HG03175 (cell line): ENCODE results near the gene FCHSD2.

Experiments
- ATAC-seq: cut with Tn5 transposase; IDR thresholded peaks from one replicate; pipeline ENCODE4 v1.9.1; 2021; ENCODE audit warnings: mild to moderate bottlenecking, moderate library complexity; ENCODE audit not compliant: unreplicated experiment

FCHSD2 gene

DNA sequence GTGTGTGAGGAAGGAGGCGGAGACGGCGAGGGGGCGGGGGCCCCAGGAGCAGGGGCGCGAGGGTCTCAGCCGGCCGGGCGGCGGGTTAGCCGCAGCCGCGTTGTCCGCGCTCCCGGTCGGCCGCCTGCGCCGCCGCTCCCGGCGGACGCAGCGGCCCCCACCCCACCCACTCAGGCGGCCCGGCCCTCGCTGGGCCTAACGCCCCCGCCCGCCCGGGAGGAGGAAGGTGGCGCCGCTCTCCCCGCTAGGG lies at the start of gene FCHSD2:
FCHSD2 (minus strand) TSS at position 191 of the 250 bp plus-strand sequence. CDS start 441 bp downstream, outside the sequence.
- ATAC-seq, result no peak

- ATAC-seq, result no peak
Measured at GRCh38 chr11:73191151-73191550, 49.0 kb upstream of the FCHSD2 start.

DNA sequence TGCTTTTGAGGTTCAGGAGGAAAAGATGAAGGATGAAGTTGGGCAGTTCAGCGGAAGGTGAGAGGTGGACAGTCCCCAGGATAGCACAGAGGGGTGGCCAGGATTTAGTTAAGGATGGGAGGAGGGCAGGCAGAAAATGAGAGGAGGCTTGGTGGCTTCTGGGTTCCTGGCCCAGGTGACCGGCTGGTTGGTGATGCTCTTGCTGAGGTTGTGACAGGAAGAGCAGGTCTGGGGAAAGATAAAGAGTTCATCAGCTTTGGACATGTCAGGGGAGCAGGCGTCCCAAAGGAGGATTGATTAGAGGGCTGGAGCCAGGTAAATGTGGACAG lies 48.4 kb upstream of the FCHSD2 start:
- ATAC-seq, result no peak

- ATAC-seq, result no peak
Measured at GRCh38 chr11:73189723-73190556, 47.8 kb upstream of the FCHSD2 start.

DNA sequence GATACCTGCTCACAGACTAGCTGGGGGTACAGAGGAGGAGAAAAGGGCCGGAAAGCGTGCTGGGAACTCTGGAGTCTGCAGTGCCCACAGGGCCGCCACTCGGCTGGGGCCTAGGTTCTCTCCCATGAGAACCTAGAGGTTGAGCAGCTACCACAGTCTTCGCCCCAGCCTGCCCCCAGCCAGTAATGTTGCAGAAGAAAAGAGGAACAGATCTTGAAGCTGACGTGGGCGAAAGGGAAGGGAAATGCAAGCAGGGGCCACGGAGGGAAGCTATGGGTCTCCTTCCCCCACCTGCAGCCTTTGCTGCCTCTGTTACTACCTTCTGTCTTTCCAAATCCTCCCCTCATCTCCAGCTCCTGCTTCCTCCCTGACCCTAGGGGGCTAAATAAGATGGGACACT lies 47.2 kb upstream of the FCHSD2 start:
- ATAC-seq, result no peak

GRCh38 chr11:73188301-73188700 lies 46.2 kb upstream of the FCHSD2 start:
- no peak for ATAC-seq

DNA sequence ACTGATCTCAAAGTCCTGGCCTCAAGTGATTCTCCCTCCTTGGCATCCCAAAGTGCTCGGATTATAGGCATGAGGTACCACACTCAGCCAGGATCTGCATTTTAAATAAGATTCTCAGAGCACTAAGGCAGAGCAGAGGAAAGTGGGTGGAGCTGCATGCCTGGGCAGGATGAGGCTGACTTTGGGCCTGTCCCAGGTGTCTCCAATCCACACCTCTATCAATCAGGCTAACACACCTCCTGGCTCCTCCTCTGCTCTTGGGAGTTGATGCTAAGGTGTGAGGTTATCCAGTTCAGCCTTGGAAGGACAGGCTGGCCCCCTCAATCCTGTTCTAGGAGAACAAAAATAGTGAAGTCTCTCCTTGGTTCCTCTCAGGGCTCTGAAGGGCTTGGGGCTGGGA lies 45.7 kb upstream of the FCHSD2 start:
- no peak for ATAC-seq

DNA sequence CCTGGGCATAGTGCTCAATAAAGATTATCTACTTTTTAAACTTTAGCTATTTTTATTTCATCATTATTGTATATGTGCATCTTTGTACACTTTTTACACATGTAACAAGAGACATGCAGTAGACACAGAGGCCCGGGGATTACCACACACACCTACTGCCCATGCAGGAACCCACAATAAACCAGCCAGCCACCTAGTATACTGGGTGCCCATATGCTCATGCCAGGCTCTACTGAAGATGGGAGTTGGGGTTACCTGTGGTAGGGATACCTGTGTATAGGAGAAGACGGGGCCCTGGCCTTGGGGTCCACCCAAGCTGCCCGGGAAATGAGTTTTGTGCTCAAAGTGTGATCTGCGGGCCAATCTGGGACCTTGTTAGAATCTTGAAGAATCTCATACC lies 44.8 kb upstream of the FCHSD2 start:
- ATAC-seq, result no peak

DNA sequence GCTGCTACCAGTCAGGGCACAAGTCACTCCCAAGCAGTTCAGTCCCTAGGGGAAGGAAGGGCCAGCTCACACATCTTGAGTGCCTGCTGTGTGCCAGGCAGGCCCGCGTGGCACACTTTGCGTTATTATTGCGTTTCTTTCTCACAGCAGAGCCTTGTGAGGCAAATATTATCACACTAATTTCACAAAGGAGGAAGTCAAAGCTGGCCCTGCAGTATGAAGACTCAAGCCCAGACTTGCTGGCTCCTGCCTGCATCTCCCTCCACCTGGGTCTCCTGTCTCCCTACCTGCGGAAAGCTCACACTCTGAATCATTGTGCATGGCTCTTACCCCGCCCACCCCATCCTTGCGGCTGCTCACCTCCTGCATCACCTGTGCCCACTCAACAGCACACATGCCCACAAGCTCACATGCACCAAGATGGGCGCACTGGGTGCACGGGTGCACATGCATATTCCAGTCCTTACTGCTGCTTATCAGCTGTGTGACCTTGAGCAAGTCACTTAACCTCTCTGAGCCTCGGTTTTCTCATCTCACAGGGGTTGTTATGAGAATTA lies 44.3 kb upstream of the FCHSD2 start:
- no peak for ATAC-seq

- ATAC-seq, result no peak
Measured at GRCh38 chr11:73185680-73186293, 43.7 kb upstream of the FCHSD2 start.

GRCh38 chr11:73184953-73185671 lies 43.0 kb upstream of the FCHSD2 start:
- ATAC-seq, result no peak

DNA sequence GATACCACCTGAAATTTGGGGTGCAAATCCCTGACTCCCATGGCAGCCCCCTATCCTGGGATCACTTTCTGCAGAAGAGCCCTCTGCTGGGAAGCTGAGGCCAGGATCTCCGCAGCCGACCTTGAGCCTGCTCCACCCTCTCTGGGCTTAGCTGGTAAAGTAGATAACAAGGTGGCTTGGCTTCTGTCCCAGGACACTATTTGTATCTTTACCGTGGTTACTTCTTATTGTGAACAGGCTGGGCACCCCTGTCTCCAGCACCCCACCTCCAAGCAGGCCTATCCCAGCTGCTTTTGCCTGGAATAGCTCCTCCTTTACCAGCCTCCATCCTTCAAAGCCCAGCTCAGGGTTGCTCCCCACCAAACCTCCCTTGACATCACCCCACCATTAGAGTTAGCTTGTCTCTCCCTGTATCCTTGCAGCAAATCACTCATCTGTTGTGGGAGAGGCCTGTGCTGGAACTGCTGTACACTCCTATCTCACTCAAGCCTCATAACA lies 40.8 kb upstream of the FCHSD2 start:
- no peak for ATAC-seq

DNA sequence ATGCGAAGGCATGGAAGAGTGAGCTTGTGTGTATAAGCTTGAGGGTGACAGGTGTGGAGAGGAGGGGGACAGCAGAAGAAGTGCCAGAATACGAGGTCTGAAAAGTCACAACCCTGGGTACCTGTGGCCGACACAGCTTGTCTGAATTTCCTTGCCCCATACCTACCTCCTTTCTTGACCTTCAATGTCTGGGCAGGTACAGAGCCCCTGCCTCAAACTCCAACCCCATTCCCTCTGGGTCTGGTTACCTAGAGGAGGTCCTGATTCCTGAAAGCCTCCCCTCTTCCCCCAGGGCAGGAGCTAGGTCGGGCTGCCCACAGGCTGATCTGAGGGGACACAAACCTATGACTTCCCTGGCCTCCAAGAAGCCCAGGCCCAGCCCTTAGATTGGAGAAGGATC lies 36.6 kb upstream of the FCHSD2 start:
- ATAC-seq, result no peak

DNA sequence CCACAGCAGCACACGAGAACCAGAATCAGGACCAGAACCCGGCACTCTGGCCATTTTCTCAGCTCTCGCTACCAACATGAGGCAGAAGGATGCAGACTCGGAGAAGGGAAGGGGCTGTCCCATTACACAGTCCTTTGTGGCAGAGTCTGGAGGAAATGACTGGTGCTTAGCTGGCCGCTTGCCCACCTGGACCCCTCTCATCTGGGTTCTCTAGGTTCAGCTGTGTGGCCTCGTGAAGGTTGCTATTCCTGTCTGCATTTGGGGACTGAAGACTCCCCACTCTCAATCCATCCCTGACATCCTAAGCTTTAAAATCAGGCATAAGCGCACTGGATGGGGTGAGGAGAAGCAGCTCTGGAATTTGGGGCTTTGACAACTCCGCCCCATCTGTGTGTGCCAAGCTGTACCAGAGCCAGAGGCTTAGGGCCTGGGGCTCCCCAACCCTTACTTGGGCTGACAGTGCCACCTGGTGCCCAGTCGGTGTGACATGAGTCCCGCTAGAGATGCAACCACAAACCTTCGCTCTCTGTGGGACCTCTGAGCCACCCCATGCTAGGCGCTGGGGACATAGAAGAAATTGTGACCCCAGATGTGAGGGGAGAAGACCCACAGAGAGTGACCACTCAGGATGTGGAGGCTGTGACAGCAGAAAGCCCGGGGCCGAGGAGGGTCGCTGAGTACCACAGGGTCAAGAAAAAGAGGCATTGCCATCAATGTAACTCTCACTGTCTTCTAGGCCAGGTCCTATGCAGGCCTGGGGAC lies 35.8 kb upstream of the FCHSD2 start:
- peak; percentile 81 for ATAC-seq

DNA sequence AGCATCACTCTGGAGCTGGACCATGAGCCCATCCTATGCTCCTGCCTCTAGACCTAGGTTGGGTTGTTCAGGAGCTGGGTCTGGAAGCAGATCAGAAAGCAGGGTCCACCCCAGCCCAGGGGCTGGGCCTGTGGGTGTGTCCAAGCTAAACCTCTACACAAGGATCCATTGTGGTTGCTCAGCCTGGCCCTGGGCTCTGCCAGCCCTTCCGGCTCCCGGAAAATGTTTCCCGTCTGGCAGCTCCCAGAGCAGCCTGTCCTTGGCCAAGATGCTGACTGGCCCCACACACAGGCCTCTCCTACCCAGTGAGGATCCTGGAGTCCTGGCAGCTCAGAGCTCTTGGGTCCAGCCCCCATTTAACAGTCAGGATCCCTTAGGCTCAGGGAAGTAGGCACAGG lies 35.3 kb upstream of the FCHSD2 start:
- ATAC-seq, result no peak

DNA sequence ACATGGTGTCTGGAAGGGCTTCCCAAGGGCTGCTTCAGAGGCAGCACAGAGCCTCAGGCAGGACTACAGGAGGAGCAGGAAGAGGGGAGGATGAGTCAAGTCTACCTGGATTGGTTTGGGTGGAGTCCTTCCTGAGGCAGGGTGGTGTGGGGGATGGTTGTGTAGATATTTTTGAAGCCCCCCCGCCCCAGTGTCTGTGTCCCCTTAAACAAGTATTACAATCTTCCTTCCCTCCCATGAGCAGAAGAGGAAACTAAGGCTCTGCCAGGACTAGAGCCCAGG lies 34.7 kb upstream of the FCHSD2 start:
- no peak for ATAC-seq

DNA sequence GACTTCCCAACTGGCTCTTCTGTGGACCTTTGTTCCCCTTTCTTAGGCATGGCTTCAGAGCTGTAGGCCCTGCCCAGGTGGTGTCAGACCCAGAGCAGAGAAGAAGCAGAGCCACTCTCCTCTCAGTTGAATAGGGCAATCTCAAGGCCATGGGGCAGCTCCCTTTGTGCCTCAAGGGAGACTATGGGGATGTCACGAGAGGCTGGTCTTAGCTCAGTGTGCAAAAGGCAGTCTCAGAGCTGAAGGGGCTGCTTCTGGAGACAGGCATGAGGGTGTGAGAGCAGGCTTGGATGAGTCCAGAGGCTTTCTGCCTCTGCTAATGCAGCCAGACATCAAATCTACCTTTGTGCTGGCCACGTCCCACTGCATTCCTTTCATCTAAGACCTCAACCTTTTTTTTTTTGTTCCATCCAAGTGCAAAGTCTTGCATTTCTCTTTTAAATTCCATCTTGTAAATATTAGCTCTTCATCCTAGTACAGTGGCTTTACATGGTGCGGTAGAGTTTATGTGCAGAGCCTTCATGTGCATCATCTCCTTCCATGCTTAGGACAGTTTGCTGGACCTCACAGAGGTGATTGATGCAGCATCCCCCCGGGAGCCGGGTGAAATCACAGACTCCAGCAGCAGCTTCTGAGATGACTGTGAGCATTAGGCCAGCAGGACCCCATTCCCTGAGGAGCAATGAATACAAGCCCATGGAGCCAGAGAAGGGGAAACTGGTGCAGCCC lies 34.2 kb upstream of the FCHSD2 start:
- no peak for ATAC-seq

- ATAC-seq, result no peak
Measured at GRCh38 chr11:73175551-73176144, 33.5 kb upstream of the FCHSD2 start.

GRCh38 chr11:73174495-73174791 lies 32.3 kb upstream of the FCHSD2 start:
- no peak for ATAC-seq

DNA sequence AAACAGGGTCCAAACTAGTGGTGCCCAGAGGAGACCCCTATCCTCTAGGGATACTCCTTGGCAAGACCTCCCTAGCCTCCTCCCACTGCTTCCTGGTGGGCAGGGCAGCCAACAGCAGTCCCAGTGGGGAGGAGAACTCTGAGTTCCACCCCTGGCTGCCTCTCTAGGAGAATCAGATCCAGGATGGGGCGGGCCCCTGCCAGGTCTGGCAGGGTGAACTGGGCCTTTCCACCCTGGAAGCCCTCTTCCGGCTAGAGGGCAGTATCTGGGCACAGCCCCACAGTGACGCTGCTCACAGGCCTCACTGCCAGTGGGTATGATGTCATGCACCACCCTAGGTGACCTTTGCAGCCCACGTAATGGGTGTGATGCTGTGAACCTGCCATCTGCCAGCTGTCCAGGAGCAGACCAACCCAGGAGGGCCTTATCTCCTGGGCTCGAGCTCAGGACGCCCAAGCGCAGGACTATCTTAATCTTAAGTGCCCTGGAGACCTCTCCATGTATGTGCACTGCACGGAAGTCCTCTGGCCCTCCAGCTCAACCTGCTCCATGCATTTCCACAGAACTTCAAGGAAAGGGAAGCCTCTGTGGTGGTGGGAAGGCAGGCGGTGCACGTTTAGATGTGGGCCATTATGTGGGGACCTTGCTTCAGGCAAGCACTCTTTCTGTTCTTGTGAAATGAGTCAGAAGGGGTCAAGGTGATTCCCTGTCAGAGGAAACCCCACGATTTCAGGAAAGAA lies 31.8 kb upstream of the FCHSD2 start:
- no peak for ATAC-seq
